Mucosa of descending colon (tissue), 3 donors: ENCODE data around the gene ULK2. TPM values are rescaled to one million over a fixed set of nuclear protein-coding genes. Genes with fewer than 3 reads are reported as not detected.

ENCODE experiments used
- ATAC-seq: fragments of 200-7000 bp; cut with Tn5 transposase; one replicate; pipeline ENCODE4 v1.9.1; 2020; ENCODE audit warnings: mild to moderate bottlenecking, moderate library complexity
- DNase-seq, 3 donors: peaks; one replicate each; pipeline ENCODE4 v3.0.0-alpha.2; 2020
- H3K36me3 ChIP-seq: fragments of 200-600 bp; one replicate; pipeline ENCODE4 v1.8.0; 2021; ENCODE audit warnings: low read depth, mild to moderate bottlenecking
- H3K4me1 ChIP-seq: fragments of 200-600 bp; one replicate; pipeline ENCODE4 v1.8.0; 2021; ENCODE audit warnings: low read depth, mild to moderate bottlenecking
- H3K4me3 ChIP-seq: fragments of 200-600 bp; one replicate; pipeline ENCODE4 v1.8.0; 2021; ENCODE audit warnings: mild to moderate bottlenecking
- H3K9me3 ChIP-seq: fragments of 200-600 bp; one replicate; pipeline ENCODE4 v1.8.0; 2021; ENCODE audit warnings: mild to moderate bottlenecking
- intact Hi-C, 2 donors: fragments of 100-400 bp; cut with DNase I in 1 of 2; cut with micrococcal nuclease in 1 of 2; formaldehyde crosslinking; loops; one replicate each; pipeline versions ENCODE4 v1.11.0 to v1.11.1; 2022; cut with DNase I, micrococcal nuclease
- total RNA-seq, 3 donors: library from RNA; stranded (reverse); fragmentation: NEBNext Ultra II Directional in 2 of 3; extraction: Animal tissue kit (Norgen Biotek cat#: 25700) in 2 of 3; gene quantifications; one replicate each; pipeline versions ENCODE4 v1.2.1 to v1.2.4, GENCODE V29; 2021 to 2023
- TF ChIP-seq, protein P1 (sequence below): fragments of 200-600 bp; IDR thresholded peaks from one replicate; pipeline ENCODE4 v1.8.0; 2022; ENCODE audit warnings: antibody characterized with exemption, mild to moderate bottlenecking
- donor health status: DM: no; HTN: no; CAD: no; lungs with moderate emphysema.
- donor health status: DM: no; HTN: no; CAD: no.
- donor health status: DM: no; HTN: yes; CAD: no.

The ULK2 gene
- total RNA-seq, 3 donors from 2014 or later: 6.7 to 29.8 (median 8.5) TPM

DNA sequence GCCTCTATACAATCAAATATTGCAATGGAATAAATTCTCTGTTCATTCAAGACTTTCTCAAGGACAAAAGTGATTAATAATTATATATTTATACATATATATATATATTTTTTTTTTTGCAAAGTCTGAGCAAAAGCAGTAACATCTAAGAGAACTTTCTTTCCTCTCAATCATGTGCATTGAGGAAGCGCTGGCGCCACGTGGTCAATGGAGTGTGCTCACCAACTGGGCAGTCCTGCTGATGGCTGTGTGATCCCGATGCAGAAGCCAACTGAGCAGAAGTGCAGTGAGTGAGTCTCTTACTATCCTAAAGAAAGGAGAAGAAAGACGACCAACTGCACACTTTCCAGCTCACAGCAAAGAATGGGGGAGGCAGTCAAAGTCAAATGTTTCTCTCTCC, 37.2 kb upstream of the ULK2 start:
- peak in 2 of 3 donors; percentile 30 to 37 for DNase-seq
- intact Hi-C loops: no loop called here
- H3K9me3 ChIP-seq: no peaks in the 10 kb centered on the region
- H3K4me3 ChIP-seq: no peak overlapping the region
- no peaks in the 10 kb centered on the region for H3K4me1 ChIP-seq
- peaks cover 10% of the 10 kb centered on the region for H3K36me3 ChIP-seq
- ATAC-seq: no peak
- TF ChIP-seq, protein P1, sequence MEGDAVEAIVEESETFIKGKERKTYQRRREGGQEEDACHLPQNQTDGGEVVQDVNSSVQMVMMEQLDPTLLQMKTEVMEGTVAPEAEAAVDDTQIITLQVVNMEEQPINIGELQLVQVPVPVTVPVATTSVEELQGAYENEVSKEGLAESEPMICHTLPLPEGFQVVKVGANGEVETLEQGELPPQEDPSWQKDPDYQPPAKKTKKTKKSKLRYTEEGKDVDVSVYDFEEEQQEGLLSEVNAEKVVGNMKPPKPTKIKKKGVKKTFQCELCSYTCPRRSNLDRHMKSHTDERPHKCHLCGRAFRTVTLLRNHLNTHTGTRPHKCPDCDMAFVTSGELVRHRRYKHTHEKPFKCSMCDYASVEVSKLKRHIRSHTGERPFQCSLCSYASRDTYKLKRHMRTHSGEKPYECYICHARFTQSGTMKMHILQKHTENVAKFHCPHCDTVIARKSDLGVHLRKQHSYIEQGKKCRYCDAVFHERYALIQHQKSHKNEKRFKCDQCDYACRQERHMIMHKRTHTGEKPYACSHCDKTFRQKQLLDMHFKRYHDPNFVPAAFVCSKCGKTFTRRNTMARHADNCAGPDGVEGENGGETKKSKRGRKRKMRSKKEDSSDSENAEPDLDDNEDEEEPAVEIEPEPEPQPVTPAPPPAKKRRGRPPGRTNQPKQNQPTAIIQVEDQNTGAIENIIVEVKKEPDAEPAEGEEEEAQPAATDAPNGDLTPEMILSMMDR: no peak

DNA sequence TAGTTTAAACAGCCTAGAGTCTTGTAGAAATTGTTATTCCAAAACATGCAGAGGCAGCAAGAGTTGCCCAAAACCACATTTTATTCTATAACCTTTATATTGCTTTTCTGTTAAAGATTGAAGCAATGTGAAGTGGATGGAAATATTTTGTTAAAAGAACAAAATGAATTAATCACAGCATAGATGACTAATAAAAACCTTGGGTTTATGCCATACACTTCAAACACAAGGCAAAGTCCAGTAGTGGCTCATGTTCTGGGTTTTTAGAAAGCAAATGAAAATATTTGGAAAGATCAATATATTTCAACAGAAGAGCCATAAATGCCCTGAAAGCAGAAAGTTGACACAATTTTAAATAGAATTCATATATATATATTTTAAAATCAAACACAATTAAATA, 36.7 kb upstream of the ULK2 start:
- Histone ChIP-seq H3K4me3 (no peak overlapping the region), H3K9me3 (no peaks in the 10 kb centered on the region), H3K36me3 (peaks cover 10% of the 10 kb centered on the region), H3K4me1 (no peaks in the 10 kb centered on the region)
- ATAC-seq: no peak
- DNase-seq: no peak
- intact Hi-C loops: no loop called here
- TF ChIP-seq, protein P1: no peak

DNA sequence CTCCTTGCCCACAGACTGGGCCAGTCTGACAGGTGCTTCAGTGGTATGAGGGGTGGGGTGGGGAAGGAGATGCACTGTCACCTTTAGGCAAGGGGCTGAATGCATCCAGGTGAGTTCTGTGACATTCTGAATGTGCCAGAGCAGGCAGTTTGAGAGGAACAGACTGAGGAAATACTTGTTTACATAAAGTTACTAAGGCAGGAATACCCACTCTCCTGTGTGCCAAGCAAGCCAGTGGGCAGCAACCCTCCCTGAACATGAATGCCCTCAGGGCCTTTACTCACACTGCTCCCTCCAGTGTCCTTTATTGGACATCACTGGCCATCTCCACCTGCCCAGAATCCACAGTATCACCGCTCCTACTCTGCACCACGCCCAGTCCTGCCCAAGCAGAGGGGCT, 33.1 kb upstream of the ULK2 start:
- Histone ChIP-seq H3K9me3 (no peaks in the 10 kb centered on the region), H3K4me1 (peaks cover 8% of the 10 kb centered on the region), H3K4me3 (no peak overlapping the region), H3K36me3 (no peaks in the 10 kb centered on the region)
- intact Hi-C loops: no loop called here
- no peak for DNase-seq
- ATAC-seq: no peak
- TF ChIP-seq, protein P1: no peak

DNA sequence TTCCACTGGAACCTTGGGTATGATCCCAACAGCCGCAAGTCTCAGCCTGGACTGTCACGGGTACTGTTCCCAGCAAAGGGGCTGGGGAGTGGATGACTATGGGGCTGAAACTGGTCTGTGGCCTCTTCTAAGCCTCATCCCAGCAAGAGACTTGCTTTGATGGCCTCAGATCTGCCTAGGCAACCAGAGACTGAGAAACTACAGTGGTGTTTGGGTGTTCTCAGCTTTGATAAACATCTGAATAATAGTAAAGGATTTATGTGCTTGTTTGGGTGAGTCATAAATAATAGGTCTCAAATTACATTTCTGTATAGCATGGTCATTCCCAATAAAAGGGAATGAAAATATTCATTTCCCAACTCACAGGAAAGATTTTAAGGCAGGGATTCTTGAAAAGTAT, 30.2 kb upstream of the ULK2 start:
- TF ChIP-seq, protein P1: no peak
- ATAC-seq (peak; percentile 42), DNase-seq (no peak)

DNA sequence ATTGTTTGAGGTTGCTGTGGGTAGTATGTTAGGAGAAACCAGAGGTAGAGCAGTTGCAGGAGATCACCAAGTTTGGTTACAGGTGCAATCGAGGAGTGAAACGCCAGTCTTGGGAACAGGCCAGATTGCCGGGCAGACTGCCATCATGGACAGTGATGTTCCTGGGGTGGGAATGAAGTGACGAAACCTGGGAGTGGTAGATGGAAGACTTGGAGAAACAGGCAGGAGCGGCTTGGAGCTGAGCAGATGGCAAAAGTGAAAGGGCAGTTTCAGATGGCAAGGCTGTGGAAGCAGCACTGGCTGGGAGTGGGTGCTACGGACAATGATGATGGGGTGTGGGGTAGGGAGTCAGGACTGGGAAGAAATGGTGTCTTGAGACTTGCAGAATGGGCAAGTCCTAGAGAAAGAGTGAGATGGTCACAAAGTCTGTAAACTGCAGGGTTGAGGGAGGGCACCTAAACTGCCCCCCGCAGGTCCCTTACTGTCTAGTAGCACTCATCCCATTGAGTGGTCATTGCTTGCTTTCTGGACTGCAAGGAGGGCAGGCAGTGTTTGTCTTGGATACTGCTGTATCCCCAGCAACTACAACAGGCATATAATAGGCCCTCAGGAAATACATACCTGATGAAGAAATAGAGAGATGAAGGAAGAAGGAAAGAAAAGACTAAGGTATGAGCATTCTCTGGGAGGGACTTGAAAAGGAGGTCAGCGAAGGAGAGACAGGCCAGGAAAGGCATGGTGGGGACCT, 29.5 kb upstream of the ULK2 start:
- intact Hi-C loops: no loop called here
- Histone ChIP-seq H3K4me1 (peaks cover 8% of the 10 kb centered on the region), H3K4me3 (no peak overlapping the region), H3K9me3 (no peaks in the 10 kb centered on the region), H3K36me3 (no peaks in the 10 kb centered on the region)
- ATAC-seq (peak; percentile 78), DNase-seq (peak; percentile 58 to 76 (median 65))
- TF ChIP-seq, protein P1: no peak

More for the DNA sequence above, 30.2 kb upstream of the ULK2 start:
- intact Hi-C loops: no loop called here
- no peaks in the 10 kb centered on the region for H3K9me3 ChIP-seq
- peaks cover 8% of the 10 kb centered on the region for H3K4me1 ChIP-seq
- no peaks in the 10 kb centered on the region for H3K36me3 ChIP-seq
- no peak overlapping the region for H3K4me3 ChIP-seq
